GM21381 (cell line): Measurements from ENCODE around the gene TWIST1.

Experiments
- ATAC-seq: cut with Tn5 transposase; IDR thresholded peaks from one replicate; pipeline ENCODE4 v1.9.1; 2021; ENCODE audit warnings: mild to moderate bottlenecking, moderate library complexity; ENCODE audit not compliant: unreplicated experiment

Gene TWIST1

DNA sequence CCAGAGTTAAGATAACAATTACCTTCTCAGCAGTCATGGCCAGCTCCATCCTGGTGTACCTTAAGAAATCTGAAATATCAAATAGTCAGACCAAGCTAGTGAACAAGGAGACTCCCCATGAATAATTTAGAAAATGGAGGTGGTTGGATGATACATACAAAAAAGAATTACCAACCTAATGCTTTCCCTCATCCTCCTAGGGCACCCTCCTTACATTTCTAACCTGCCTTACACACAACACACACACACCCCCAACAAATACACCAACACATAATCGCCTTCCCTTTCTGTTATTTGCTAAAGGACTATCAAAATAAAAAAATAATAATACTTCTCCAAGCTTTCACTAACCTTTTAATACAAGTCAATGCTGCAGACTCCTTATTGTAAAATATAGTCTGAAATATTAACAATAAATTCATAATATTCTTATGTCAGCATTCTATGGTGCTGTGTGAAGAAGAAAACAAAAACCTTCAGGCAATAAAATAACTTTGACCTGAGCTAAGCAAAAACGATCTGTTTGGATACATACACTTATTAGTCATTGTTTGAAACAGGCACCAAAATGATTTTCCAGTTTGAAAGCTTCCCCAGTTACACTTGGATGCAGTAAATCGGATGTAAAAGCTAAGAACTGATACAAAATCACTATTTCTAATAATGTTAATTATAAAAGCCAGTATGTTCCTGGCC is 3.4 kb downstream of the TWIST1 start:
- no peak for ATAC-seq

DNA sequence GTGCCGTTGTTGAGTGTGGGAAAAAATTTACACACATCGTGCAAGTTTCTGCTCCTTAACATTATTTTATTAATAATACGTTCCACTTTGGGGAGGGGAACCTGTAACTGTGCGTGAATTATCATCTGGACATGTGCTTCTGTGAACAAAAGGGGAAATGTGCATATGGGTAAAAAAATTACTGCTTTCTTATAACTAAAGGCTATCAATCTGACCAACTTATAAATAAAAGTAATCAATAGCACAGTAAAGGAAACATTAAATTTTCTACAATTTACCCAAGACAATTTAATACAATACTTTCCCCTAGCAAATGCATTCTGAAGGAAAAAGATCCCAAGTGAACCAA is 4.5 kb downstream of the TWIST1 start:
- ATAC-seq: no peak

DNA sequence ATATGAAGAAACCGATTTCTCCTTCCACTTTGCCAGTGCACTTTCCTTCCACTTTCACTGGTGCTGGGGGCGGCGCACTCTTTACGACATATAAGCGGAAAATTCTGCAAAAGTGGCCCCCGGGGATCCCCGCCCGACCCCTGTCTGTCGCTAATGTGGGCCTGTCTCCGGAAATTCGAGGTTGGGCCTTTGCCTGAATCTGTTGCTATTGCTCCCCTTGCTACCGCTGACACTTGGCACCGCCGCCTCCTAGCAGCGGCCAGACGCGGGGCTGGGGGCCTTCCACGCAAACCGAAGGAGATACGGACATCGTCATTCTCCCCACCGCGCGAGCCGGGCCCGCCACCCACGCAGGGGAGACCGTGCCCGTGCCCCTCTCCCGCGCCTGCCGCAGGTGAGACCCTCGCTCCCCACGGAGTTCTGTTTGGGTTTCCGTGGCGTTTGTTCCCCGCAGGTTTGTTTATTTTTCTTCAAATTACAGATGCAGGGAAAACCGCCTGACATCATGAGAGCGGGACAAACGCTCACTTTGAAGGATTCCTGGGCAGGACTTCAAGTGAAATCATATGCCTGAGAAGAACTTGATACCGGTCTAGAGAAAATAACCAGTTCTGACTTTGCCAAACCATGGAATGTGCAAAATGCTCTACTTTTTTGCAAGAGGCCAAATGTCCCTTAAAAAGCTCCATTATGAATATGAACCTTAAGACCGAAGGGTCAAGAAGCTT is 5.0 kb downstream of the TWIST1 start:
- no peak for ATAC-seq

DNA sequence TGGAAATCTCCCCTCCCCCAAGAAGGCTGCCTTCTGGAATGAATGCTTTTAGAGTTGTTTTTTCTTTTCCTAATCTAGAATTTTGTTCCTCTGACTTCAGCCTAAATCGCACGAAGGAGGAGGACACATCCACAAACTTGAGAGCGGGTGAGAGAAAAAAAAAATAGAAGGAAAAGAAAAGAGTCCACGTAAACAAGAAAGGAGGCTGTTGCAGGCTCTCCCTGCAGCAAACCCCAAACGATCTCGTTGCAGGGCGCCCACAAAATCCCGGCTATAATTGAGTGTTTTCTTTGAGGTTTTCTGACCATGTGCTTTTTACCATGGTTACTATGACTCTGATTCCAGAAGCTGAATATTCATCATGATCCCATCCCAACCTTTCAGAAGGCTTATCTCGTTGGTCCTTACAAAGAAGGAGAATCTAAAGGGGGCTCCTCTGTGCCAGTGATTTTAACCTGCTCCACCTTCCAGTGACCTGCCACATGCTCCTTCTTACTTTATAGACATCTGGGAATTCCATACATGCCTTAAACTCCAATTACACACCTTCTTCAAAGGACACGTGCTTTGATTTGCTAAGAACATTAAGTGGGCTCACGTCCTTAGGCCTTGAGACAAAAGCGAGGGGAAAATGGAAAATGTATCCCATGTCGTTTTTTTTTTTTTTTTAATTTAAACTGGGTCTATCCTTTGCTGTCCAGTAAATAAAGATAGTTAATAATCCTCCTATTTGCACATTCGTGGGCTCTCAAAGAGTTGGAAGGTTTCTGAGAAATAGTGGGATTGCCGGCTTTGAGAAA is 5.8 kb downstream of the TWIST1 start:
- no peak for ATAC-seq

DNA sequence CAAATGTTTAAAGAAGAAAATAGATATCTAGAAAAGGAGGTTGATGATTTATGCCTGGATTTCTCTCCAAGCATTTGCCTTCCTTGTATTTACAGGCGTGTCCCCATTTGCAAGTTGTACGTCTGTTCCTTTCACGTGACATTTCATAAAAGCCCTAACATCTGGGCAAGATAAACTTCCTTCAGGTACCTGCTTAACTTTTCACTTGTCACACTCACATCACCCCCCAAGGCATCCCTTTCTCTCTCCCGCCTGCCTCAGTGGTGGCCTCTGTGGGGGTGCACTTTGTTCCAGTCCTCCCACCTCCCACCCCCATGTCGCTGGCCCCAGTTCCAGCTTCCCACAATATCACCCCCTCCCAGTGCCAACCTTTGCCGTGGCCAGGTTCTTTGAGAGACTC is 6.7 kb downstream of the TWIST1 start:
- ATAC-seq: no peak

DNA sequence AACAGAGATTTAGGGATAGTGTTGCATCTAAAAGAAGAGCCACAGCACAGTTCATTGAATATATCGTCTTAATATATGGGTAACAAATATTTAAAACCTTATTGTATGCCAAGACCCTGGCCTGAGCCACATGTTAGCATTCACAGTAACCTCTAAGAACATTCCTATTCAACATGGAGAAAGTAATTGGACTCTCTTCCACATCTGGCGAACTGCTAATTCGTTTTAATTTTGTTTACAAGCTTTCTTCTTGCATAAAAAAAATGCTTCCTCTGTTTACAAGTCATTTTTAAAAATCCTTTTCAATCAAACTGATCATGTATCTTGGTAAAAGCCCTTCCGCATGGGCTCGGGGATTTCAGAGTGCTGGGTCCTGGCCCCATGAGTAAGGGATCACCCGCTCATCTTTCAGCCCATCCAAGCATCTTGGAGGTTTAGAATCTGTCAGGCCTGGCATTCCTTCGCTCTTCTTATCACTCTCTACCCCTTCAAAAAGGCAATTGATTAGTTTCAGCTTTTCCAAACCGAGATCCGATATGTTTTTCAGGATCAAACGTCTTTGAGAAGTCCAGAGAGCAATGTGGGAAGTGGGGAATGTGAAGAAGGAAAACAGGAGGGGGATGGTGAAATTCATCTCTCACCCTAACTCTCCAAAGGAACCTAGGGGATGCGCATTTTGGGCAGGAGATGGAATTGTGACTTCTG is 7.3 kb downstream of the TWIST1 start:
- ATAC-seq: no peak

DNA sequence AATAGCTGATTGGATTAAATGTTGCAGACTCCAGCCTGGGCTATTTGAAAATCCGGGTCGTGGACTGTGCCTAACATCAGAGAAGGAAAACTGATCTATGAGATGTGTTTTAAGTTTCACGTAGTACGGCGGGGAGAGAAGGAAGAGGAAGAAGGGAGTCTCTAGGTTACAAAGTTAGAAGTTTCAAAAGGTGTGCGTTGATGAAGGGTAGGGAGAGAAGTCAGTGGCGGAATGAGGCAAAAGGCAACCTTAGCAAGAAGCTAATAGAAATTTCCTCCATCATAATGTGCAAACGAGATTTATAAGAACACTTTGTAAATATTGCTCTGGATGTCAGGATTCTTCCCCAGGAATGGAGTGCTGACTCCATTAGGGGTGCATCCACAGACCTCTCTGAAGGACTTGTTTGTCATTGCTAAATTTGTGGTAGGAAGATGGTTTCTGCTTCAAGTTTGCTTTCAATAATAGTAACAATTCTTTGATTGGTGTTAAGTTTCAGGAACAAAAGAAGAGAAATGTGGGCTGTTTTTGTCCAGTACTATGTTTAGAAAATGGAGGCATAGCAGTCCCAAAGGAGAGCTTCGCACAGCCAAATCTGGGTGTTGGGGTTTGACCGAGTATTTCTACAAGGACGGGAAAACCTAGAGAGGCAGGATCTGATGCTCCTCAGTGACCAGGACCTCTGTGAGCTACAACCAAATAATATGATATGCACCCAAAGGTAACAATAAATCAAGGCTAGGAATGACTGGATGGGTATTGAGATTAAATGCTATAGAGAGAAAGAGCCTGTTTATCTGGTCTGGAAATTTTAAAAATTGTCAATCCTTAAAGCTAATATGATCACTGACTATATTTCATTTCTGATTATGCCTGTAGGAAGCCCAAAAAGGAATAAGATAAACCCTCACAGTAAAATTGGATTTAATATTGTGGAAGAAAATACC is 8.2 kb downstream of the TWIST1 start:
- no peak for ATAC-seq

DNA sequence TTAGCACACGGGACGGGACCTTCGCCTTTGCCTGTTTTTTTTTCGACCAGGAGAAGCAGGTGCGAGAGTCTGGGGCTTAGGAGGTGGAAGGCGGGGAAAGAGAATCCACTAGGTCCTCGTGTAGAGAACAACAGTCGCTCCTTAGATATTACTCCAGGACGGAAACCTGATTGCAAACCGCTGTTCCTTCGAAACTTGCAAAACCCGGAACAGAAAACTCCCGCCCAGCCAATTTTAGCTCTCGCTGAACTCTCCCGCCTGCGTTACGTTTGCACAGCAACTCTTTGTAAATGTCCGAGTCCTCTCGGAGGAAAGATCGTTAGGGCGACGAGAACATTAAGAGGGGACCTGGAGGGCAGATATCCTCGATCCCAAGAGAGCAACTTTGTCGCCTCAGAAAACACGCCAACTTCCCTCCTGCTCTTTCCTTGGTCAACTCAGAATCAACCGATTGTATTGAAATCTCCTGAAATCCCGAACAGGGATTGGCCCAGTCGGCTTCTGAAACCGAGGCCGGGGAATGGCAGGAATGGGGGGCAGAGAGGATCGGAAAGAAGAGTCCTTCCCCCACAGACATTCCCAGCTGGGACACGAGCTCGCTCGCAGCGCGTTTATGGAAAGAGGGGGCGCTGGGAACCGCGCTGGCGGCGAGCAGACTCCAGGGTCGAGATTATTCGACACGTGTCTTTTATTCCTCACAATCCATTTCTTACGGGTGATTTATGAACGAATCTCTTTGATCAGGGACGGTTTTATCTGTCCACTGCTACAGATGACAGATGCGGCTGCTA is 9.9 kb downstream of the TWIST1 start:
- no peak for ATAC-seq

DNA sequence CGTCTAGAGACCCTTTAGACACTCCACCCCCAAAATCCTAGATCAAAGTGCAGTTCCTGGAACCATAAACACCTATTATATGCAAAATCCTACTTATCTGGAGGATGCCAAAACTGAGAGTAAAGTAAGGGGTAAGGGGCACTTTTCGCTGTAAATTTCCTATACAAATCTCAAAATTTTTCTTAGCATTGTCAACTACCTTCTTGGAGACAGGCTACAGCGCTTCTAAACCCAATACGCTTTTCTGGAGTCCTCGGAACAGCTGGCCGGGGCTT is 10.4 kb downstream of the TWIST1 start:
- ATAC-seq: no peak

DNA sequence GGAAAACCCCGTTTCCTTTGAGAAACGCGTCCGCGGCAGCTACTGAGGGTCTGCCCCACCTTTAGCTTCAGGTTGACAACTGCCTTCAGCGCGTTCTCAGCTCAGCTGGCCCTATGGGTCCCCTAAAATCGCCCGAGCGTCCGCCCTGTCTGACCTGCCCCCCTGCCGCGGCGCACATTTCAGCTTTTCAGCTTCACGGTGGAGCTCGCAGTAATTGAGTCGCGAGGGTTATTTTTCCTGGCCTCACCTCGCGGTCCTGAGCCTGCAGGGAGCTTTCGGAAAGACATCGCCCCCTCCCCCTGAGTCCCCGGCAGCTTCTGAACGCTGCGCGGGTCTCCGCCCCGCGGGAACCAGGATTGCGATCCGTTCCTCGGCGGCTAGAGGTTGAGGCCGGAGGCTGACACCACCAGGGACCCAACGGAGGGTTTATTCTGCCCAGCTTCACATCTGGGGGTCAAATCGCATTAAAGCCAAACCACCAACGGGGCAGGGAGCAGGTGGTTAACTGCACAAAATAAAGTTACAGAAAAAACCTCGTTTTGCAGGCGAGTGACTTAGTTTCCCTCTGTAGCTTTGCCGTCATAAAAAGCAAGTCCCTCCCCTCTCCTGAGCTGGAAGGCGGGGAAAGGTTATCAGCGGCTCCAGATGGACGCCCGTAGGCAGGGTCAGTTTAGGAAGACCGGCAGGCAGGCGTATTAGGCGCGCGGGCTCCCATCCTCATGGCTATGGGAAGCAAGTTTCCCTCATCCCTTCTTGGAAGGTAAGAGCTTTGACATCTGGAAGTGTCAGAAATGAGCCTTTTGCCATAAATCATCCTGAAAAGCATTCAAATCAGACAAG is 11.0 kb downstream of the TWIST1 start:
- no peak for ATAC-seq

DNA sequence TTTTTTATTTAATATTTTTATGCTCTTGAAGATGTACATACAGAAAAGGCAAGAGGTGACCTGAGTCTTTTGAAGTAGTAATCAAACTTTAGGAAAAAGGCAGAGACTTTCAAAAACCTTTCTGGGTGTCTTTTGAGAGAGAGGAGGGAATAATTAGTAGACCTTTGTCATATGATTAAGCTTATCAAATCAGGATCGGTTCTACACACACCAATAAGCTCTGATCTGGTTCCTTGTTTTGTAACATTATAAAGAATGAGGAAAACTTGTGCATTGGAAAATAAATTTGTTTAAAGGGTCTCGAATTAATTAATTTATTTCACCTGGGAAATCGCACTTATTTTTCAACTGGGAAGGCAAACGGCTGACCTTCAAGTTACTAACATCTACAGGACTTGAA is 11.9 kb downstream of the TWIST1 start:
- ATAC-seq: no peak

DNA sequence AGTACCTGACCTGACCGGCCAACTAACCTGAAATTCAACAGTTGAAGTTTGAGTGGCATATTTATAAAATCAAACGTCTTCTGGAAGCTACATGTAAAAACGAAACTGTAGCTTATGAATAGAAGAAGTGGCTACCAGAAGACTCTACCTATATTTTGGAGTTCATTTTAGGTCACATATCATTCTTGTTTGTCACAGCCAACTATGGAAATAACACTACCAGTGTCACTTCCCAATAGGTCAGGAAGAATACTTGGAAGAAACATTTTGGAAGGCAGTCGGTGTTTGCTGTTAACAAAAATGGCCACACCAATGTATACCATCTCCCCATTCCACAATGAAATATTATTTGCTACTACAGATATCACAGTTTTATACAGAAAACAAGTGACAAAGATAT is 12.6 kb downstream of the TWIST1 start:
- ATAC-seq: no peak

DNA sequence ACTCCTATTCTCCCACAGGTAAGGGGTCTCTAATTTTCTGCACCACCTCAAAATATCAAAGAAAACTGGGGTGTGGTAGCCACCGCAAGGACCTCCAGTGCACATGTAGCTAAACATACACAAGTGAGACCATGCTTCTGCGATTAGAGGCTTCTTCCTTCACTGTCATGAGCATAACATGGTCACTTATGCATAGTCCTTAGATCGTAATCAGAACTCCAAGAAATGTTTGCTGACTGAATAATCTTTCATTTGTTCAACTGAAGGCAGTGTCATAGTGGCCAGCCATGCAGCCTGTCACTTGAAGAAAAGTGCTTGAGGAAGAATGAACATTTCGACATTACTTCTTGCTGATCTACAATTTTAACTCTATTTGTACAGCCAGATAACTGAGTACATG is 14.6 kb downstream of the TWIST1 start:
- ATAC-seq: no peak

DNA sequence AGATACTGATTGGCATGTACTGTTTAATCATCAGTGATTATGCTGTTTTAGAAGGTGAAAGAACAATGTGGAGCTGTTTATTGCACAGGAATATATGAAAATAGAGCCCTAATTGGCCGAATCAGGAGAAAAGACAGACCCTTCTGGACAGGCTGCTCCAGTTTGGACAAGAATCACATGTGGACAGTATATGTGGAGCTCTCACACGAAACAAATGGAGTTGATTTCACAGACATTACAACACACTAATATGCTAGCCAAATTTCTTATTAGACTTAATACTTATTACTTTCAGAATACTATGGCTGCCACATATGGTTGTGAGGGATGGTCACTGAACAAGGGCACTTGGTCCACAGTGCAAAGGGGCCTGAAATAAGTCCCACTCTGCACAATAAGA is 15.5 kb downstream of the TWIST1 start:
- no peak for ATAC-seq

DNA sequence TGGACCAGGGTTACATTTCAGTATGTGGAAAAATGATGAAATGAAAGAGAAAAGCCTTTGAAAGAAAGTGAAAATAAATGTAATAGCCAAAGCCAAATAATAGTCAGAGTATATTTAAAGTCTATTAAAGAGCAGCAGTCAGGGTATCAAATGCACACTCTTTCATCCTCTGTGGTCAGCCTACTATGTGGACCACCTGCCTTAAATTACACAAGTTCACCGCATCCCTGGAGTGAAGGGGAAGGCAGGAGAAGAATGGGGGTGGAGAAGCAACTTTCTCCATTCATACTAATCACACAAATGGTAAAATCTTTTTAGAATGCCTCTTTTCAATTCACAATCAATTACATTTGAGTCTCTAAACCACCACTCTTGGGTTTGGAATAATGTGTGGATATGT is 16.0 kb downstream of the TWIST1 start:
- no peak for ATAC-seq

DNA sequence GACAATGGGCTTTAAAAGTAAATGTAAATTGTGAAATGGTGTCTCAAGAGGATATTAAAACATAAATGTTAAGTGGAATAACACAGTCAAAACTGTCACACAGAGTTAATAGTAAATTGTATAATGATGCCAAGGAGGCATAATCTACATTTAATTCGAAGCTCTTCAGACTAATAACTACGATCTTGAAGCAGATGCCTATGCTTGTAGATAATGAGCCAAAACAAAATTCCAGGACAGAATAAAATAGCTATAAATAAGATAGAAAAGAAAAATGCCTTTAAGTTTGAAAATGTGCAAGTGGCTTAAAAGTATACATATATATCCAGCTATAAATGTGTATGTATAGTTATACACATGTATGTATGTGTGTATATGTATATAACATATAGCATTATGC is 17.5 kb downstream of the TWIST1 start:
- no peak for ATAC-seq

DNA sequence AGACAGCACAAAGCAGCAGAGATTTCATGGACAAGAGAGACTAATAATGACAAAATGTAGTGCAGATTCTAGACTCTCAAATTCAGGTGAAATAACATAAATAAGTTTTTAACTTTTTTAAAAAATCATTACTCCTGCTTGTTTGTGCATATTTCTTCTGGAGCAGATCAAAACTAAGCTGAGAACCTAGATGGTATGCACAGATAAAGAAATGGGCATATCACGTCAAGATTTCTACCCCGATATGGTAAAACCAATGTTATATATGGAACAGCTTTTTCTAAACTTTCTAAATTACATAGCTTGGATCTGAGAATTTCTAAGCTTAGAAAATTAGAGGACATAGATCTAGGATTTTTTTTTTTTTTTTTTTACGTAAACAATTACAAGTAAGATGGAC is 18.2 kb downstream of the TWIST1 start:
- ATAC-seq: no peak

DNA sequence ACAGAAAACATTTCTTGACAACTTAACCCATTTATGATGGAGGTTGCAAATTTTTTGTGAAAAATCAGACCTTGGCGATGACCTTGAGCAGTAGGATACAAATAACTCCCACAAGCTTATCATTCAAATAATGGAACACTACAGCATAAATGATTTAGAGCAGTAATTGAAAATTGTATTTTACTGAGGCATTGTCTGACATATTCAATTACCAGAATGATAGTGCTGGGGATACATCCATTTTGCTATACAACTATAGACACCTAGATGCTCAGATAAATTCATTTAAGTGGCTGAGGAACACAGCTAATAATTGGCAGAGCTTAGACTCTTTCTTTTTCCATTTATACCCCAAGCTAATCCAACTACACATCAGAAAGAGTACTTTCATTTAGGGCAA is 18.9 kb downstream of the TWIST1 start:
- ATAC-seq: no peak
